AG08395 (cell line): Measurements from ENCODE around the gene KLF14.
"Not testable (repeated sequence)": the region's sequence is repeated elsewhere in the genome, so short reads cannot be mapped to it uniquely, and the experiment has no call there.

Experiments used
- DNase-seq: peaks from one replicate; pipeline ENCODE4 v3.0.0; 2012; ENCODE audit warnings: mixed read lengths, low spot score

The KLF14 gene

DNA sequence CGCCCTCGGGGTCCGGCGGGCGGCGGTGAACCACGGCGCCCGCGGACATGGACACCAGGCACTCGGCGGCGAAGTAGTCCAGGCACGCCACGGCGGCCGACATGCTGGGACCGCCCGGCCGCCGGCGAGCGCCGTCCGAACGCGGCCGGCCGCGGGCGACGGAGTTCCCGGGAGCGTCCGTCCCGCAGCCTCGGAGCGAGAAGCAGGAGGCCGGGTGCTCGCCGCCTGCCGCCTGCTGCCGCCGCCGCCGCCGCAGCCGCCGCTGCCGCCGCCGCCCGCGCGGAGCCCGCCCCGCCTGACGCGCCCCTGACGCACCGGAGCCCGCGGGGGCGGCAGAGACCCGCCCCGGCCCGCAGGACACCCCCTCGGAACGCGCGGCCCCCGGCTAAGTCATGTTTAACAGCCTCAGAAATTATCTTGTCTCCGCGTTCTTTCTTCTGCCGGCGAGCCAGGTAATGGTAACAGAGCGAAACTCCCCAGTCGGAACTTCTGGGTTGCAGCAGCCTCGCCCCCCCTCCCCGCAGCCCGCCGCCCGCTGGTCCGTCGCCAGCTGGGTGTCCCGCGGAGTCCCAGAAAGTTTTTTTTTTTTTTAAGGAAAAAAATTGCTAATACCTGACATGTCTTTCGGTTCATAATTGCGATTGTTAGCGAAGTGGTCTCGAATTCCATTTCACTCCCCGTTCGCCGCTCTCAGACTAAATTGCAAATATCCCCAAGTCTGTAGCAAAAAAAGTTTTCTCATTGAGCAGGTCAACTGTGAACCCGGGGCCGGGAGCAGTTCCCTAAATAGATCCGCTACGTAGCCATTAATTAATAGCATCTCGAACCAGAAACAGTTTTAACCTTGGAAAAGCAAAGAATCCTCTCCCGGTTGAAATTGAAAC is at the start of gene KLF14:
Gene KLF14 (minus strand): TSS at position 277 of the 884 bp plus-strand sequence. CDS start 174 bp downstream, at position 103.
- DNase-seq: peak; percentile 14

DNA sequence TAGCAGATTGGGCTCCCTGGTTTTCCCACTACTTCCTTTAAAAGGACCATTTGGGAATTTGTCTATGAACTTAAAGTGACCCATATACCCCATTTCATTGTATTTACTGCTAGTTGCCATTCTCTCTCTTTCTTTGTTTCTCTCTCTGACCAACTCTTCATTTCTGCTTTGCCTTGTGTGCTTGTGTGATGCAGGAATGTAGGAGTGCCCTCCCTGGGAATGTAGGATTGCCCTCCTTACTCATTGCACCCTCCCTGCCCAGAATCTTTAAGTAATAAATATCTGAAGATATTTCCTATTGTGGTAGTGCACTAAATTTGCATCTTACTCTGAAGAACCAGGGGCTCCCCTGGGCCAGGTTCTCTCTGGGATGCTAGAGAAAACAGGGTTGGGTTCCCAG is 47.3 kb upstream of the KLF14 start:
- no peak for DNase-seq

DNA sequence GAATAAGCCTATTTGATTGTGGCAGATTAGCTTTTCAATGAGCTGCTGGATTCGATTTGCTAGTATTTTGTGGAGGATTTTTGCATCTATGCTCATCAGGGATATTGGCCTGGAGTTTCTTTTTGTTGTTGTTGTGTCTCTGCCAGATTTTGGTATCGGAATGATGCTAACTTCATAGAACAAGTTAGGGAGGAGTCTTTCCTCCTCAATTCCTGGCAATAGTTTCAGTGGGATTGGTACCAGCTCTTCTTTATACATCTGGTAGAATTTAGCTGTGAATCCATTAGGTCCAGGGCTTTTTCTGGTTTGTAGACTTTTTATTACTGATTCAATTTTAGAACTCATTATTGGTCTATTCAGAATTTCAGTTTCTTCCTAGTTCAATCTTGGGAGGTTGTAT is 43.4 kb upstream of the KLF14 start:
- no peak for DNase-seq

DNA sequence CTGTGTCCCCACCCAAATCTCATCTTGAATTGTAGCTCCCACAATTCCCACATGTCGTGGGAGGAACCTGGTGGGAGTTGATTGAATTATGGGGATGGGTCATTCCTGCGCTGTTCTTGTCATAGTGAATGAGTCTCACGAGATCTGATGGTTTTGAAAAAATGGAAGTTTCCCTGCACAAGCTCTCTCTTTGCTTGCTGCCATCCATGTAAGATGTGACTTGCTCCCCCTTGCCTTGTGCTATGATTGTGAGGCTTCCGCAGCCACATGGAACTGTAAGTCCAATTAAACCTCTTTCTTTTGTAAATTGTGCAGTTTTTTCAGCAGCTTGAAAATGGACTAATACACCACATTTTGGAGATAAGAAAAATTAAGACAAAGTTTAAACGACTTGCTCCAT is 38.4 kb upstream of the KLF14 start:
- not testable (repeated sequence) for DNase-seq

DNA sequence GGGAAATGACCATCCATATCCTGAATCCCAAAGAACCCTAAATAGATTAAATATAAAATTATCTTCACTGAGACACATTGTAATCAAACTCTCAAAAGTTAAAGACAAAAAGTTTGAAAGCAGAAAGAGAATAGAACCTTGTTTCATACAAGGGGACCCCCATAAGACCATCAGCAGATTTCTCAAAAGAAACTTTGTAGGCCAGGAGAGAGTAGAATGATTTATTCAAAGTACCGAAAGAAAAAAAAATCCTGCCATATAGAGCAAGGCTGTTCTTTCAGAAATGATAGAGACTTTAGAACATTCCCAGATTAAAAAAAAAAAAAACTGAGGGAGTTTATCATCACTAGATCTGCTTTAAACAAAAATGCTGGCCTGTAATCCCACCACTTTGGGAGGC is 34.8 kb upstream of the KLF14 start:
- no peak for DNase-seq

DNA sequence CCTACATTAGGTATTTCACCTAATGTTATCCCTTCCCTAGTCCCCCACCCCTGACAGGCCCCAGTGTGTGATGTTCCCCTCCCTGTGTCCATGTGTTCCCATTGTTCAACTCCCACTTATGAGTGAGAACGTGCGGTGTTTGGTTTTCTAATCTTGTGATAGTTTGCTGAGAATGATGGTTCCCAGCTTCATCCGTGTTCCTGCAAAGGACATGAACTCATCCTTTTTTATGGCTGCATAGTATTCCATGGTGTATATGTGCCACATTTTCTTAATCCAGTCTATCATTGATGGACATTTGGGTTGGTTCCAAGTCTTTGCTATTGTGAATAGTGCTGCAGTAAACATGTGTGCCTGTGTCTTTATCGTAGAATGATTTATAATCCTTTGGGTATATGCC is 30.6 kb upstream of the KLF14 start:
- DNase-seq: not testable (repeated sequence)

DNA sequence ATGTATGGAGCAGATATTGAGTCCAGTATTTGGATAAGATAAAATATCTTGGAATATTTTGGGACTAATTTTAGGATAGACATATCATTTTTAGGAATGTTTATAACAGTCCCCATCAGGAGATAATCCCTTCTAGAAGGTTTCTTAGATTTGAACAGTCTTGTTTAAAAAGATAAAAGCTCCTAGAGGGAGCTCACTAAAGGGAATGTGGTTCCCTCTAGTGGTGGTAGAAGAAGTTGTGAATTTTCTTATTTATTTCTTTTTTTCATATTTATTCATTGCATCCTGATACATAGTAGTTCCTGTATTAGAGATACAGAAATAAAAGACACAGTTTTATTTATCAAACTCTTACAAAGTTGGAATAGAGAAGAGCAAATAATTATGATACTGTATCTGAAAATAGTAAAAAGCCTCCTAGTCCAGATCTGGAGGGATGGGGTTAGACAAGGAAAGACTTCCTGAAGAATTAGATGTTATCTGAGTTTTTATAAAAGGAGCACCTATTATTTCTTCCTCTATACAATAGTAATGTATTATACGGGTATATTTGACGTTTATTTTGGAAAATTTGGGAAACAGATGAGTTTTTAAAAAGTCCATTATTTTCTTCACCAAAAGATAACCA is 24.5 kb upstream of the KLF14 start:
- DNase-seq: peak; percentile 59

DNA sequence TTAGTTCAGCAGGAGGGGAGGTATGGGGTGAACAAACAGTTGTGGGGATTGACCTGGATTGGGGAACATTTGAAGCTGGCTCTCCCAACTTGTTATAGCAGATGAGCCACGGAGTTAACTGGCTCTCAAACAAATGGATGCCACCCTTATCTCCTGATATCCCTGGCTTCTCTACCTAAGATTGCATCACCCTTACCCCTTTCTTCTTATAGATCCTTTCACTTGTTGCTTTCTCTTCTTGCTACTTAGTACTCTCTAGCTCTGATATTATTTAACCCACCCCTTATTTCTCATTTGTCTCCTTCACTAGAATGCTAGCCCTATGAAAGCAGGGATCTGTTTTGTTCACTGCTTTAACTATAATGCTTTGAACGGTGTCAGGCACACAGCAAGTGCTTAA is 22.3 kb upstream of the KLF14 start:
- DNase-seq: no peak

DNA sequence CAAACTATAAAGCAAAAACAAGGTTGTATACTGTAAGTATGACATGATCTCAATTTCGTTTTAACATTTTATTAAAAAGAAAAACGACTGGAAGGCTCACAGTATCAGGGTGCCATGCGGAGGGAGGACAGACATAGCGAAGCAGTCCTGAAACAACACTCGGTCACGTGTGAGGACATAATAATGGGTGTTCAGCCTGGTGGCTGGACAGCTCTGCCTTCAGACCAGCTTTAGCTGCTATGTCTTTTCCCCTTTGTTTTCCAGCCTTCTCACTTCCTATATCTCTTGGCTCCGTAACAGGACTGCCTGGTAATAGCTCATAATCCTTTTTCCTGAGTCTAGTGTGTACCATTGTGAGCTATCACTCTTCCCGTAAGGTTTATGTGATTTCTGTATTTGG is 18.4 kb upstream of the KLF14 start:
- no peak for DNase-seq

DNA sequence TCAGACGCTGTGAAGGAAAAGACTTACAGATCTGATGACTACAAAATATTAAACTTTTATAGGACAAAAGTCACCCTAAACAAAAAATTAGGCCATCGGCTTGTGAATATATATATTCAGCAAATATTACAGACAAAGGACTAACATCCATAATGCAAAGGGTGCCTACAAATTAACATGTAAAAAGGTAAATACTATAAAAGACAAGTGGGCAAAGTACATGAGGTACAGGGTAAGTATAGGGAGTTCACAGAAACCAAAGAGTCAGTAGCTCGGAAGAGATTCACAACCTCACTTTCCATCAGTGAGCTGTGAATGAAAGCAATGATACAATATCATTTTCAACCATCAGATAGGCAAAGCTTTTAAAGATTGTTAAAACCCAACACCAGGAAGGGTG is 16.7 kb upstream of the KLF14 start:
- no peak for DNase-seq

DNA sequence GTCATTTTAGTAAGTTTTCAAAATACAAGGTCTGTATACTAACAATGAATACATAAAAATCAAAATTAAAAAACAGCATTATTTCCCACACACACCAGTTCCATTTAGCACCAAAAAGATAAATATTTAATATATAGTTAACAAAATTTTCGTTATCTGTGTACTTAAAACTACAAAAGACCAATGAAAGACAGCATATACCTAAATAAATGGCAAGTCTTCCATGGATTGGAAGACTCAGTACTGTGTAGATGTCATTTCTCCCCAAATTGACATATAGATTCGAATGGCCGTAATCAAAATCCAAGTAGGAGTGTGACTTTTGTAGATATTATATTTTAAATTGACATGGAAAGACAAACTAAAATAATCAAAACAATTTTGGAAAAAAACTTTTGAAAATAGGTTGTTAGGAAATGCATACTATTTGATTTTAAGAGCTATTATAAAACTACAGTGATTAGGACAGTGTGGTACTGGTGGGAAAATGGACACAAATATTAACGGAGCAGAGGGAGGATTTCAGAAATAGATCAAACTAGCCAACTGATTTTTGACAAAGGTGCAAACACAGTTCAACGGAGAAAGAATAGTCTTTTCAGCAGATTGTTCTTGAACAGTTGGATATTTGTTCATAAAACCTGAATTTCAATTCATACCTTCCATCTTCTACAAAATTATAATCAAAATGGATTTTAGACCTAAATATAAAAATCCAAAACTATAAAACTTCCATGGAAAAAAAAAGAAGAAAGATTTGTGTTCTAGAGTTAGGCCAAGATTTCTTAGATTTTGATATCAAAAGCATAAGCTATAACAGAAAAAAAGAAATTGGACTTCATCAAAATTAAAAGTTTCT is 14.8 kb upstream of the KLF14 start:
- no peak for DNase-seq

DNA sequence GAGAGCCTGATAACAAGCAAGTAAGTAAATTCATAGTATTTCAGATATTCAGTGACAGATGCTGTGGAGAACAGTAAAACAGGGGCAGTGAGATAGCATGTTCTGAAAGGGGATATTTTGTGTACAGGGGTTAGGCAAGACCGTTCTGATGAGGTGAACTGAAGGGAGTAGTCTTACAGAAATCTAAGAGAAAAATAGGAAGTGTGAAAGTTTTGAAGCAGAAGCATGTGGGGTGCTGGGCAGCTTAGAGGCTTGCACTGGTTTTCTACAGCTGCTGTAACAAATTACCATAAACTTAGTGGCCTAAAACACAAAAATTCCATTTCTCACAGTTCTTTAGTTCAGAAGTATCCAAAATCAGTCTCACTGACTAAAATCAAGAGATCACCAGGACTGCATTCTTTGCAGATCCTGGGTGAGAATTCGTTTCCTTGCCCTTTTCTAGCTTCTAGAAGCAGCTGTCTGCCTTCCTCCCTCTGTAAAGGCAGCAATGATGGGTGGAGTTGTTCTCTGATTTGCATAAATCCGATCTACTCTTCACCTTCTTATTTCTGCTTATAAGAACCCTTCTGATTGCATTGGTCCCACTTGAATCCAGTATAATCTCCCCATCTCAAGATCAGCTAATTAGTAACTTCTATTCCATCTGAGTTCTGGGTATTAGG is 7.5 kb upstream of the KLF14 start:
- DNase-seq: no peak

DNA sequence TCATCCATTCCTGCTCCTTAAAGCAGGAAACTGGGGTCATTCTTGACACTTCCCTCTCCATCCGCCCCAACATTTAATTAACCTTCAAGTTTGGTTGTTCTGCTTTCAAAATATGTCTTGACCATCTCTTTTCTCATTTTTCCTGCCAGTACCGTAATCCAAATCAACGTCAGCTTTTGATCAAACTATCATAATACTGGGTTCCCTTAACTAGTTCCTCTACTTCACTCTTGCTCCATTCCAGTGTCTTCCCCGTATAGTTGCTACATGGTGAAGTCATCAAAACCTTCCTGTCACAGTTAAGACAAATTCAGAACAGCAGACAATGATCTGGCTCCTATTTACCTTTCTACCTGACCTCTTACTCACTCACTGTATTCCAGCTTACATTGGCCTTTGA is 6.6 kb upstream of the KLF14 start:
- no peak for DNase-seq

DNA sequence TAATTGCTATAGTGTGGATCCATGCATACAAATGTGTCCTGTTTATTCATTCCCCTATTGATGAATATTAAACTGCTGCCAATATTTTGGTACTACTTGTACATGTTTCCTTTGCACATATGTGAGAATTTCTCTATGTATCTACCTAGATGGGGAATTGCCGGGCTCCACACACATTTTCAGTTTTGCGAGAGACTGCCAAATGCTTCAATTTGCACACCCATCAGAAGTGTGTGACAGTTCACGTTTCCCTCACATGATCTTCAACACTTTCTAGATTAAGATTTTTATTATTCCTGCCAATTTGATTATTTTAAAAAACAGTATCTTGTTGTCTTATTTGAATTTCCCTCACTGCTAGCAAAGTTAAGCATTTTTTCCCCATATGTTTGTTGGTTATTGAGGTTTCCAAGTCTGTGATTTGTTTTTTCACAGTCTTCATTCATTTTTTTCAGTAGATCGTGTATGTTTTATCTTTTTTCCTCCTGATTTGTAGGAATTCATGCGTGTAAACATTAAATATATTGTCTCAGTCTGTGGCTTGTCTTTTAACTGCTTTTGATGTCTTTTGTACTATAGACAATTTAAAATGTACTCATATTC is 2.4 kb upstream of the KLF14 start:
- no peak for DNase-seq

DNA sequence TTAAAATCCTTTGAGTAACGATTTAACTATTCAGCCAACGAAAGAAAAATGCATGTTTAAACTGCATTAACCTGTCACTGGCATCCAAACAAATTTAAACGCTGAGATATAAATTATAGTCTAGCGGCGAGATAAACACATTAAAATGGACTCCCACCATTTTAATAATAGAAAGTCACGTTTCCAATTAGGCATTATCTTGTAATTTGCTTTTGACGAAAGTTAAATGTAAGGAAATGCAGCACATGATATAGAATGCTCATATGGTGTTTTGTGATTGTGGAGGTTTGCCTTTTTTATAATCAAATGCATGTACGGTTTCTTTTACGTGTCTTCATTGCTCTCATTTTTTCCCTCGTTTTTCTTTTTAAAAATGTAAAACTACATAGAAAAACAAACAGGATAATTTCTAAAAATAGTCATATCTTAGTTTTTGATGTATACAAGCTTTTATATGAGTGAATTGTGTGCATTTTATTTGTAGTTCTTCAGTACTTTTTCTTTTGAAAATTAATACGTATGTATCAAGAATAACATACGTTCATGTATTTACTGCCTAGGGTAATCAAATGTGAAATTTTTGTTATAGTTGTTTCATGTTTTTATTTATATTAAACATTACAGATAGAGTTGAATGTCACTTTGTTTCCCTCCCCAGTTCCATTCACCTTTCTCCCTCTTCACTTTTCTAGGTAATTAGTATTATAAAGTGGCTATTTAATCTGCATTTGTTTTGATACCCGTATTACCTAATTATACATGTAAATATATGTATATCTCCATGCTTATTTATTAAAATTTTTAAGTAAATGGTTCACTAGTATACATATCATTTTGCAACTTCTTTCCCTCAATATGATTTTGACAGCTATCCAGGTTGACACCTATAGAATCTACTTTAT is 1.1 kb upstream of the KLF14 start:
- no peak for DNase-seq

DNA sequence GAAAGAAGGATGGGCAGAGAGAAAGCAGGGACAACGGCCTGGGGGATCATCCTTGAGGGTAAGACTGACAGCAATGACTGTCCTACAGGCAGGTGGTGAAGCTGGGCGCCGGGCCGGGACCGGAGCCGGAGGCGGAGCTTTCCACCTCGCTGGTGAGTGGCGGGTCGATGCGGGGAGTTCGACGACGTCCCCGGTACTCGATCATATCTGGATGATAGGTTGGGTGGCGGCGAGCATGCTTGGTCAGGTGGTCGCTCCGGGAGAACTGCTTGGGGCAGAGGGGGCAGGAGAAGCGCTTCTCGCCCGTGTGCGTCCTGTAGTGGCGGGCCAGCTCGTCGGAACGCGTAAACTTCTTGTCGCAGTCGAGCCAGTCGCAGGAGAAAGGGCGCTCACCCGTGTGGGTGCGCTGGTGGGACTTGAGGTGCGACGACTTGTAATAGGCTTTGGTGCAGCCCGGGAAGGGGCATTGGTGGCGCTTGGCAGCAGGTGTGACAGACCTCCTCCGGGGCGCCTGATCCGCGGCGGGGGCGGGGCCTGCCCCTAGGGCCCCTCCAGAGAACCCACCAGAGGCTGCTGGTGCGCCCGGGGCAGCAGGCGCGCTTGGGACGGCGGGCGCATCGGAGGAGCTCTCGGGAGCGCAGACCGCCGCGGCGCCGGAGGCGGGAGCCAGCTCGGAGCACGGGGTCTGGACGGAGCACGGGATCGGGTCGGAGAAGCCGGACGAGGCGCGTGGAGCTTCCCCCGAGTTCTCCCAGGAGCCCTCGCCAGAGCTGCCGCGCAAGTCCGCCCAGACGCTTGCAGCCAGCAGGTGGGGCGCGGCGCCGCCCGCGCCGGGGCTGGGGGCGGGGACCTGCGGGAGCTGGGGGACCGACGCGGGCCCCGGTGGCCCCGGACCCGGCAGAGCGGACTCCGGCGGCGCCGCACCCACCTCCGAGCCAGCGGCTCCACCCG is 752 bp downstream of the KLF14 start:
- DNase-seq: no peak

DNA sequence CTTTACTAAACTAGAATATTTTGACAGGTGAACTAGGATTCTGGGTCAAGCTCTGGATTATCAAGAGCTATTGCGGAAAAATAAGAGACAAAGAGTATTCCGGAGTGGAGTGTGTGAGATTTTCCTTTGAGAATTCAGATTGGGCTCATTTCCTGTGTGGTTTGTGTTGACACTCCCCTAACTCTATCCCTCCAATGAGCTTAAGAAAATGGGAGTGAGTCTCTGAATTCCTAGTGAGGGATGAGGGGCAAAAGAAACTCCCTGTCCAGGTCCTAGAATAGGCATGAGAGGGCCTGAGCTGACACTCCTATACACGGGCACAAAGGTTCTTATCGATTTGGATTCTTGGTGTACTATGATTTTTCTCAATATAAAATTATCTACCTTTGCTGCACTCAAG is 10.2 kb downstream of the KLF14 start:
- DNase-seq: no peak

DNA sequence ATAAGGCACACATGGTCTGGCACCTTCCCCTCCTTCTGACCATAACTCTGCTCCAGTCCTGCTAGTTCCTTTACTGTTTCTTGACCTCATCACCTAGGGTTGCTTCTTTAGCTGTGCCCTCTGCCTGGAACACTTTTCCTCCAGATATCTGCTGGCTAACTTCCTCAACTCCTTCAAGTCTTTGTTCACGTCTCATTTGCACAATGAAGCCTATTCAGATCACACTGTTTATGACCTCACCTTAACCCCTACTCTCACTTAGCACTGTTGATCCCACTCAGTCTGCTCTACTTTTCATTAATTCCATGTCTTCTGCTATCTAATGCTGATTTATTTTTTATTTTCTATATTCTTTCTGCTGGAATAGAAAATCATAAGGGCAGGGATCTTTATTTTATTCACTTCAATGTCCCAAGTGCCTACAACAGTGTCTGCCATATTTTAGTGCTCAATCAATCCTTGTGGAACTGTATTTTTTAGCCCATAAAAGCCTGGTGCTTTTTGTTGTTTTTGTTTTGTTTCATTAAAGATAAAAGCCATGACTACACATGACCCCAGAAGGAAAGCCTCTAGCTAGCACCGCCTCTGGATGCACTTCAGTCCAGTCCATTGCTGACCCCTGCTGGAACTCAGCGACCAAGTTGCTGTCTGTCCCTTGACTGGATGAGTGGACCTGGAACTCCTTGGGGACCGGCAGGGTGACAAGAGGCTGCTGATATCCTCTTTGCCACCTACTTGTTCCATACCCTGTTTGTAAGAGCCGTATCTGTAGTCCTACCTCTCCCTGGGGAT is 12.3 kb downstream of the KLF14 start:
- DNase-seq: peak; percentile 73

DNA sequence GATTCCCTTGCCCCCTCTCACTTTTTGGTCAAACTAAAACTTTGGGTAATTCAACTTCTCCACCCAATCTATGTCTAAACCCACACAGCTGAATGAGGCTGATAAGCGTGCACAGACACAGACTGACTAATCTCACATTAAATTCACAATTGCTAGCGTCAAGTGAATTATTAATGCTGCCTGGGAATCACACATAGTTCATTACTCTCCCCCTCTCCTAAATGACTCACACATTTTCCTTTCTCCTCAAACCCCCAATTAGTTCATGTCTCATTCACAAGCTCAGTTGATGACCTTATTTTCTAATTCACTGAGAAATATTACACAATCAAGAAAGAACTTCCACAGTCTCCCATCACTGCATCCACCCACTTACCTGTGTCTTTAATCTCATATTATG is 14.5 kb downstream of the KLF14 start:
- no peak for DNase-seq
